ENCODE results near the gene NEURL1B.
A peak's percentile ranks its signal among the peaks of the same experiment; 100 is the strongest.

NEURL1B gene

GRCh38 chr5:172718527-172719114 is 77.6 kb downstream of the NEURL1B start:
- DNase-seq, result no peak

GRCh38 chr5:172719211-172719610 is 78.1 kb downstream of the NEURL1B start:
- no peak for DNase-seq

GRCh38 chr5:172720655-172721054 is 79.6 kb downstream of the NEURL1B start:
- DNase-seq, result no peak

GRCh38 chr5:172721455-172722326 is 80.6 kb downstream of the NEURL1B start:
- peak; percentile 24 for DNase-seq

GRCh38 chr5:172722327-172722815 is 81.3 kb downstream of the NEURL1B start:
- no peak for DNase-seq

GRCh38 chr5:172723508-172723907 is 82.4 kb downstream of the NEURL1B start:
- no peak for DNase-seq

GRCh38 chr5:172724242-172725183 is 83.5 kb downstream of the NEURL1B start:
- no peak for DNase-seq

GRCh38 chr5:172725273-172725672 is 84.2 kb downstream of the NEURL1B start:
- DNase-seq, result no peak

- no peak for DNase-seq
These were observed 84.7 kb downstream of the NEURL1B start for GRCh38 chr5:172725785-172726184.

- no peak for DNase-seq
These were observed 85.9 kb downstream of the NEURL1B start for GRCh38 chr5:172726966-172727365.

GRCh38 chr5:172727551-172727950 is 86.5 kb downstream of the NEURL1B start:
- no peak for DNase-seq

GRCh38 chr5:172728481-172729241 is 87.6 kb downstream of the NEURL1B start:
- DNase-seq, result no peak

- DNase-seq, result no peak
These were observed 88.5 kb downstream of the NEURL1B start for GRCh38 chr5:172729588-172729987.

- no peak for DNase-seq
These were observed 89.2 kb downstream of the NEURL1B start for GRCh38 chr5:172730222-172730621.

GRCh38 chr5:172730981-172731679 is 90.1 kb downstream of the NEURL1B start:
- DNase-seq, result no peak

- no peak for DNase-seq
These were observed 90.6 kb downstream of the NEURL1B start for GRCh38 chr5:172731680-172732074.

GRCh38 chr5:172732201-172732865 is 91.3 kb downstream of the NEURL1B start:
- no peak for DNase-seq

GRCh38 chr5:172733131-172733973 is 92.3 kb downstream of the NEURL1B start:
- DNase-seq, result no peak

GRCh38 chr5:172733974-172734346 is 92.9 kb downstream of the NEURL1B start:
- DNase-seq, result no peak
